K562 (cell line): ENCODE results near the gene BRD3OS. TPM values are rescaled to one million over a fixed set of nuclear protein-coding genes. Genes with fewer than 3 reads are reported as not detected.

Experiments
- ATAC-seq: fragments of 200-7000 bp; cut with Tn5 transposase; 3 replicates; pipeline ENCODE4 v1.9.1; 2020; ENCODE audit warnings: moderate library complexity
- BruUV-seq: library from RNA; stranded (reverse); fragments of 400-500 nt; replicated peaks from 2 replicates; lab custom pipeline; 2021; lab: Mats Ljungman, UMichigan
- CTCF ChIA-PET: fragments of 300-600 bp; formaldehyde crosslinking; extraction: SDS; loops from one replicate; lab custom pipeline; 2021; ENCODE audit warnings: low intra/inter-chr PET ratio; lab: Yijun Ruan, JAX
- POLR2A ChIA-PET: fragments of 300-600, 350-650 bp; sonication (Branson Sonifier 250); formaldehyde crosslinking; extraction: SDS; loops from one replicate; lab custom pipeline; 2021; ENCODE audit warnings: antibody characterized with exemption, inconsistent platforms; lab: Yijun Ruan, JAX
- DNase-seq, 4 experiments: peaks; one replicate each; pipeline versions ENCODE4 v3.0.0 to v3.0.0-alpha.2; 2011 to 2018; ENCODE audit warnings: low spot score in 3 of 4, mixed read lengths in 3 of 4; ENCODE audit errors: extremely low read depth in 1 of 4
- FAIRE-seq: peaks from 2 replicates; lab custom pipeline; 2011; peaks lifted over from hg19 to GRCh38; lab: Jason Lieb, UNC
- H2AFZ ChIP-seq: 2 replicates; pipeline ENCODE4 v1.6.0; 2011; ENCODE audit warnings: low read depth, low read length, control low read depth, inconsistent platforms
- H3K27ac ChIP-seq: fragments of 200-600 bp; 3 replicates; pipeline ENCODE4 v1.8.0; 2011; ENCODE audit warnings: low read depth, mild to moderate bottlenecking, control low read depth, inconsistent platforms, low read length, moderate library complexity, mixed read lengths; ENCODE audit errors: extremely low read depth
- H3K27me3 ChIP-seq, 2 experiments: fragments of 300-600 bp in 1 of 2; 2 replicates in 1 of 2; 3 replicates in 1 of 2; pipeline versions ENCODE4 v1.6.0 to v1.8.0; 2011; ENCODE audit warnings: inconsistent platforms in 2 of 2, low read length in 2 of 2, mild to moderate bottlenecking in 1 of 2, mixed read lengths in 1 of 2, moderate library complexity in 1 of 2; ENCODE audit not compliant: control insufficient read depth in 2 of 2, insufficient read depth in 2 of 2
- H3K36me3 ChIP-seq: fragments of 300-600 bp; 3 replicates; pipeline ENCODE4 v1.8.0; 2011; ENCODE audit warnings: mild to moderate bottlenecking, low read length, inconsistent platforms; ENCODE audit not compliant: control insufficient read depth, insufficient read depth
- H3K4me1 ChIP-seq, 2 experiments: fragments of 200-600 bp in 1 of 2; replicated peaks in 1 of 2; 2 replicates in 1 of 2; 3 replicates in 1 of 2; pipeline versions ENCODE4 v1.5.1 to v1.8.0; 2011; ENCODE audit warnings: inconsistent platforms in 2 of 2, low read length in 2 of 2, mild to moderate bottlenecking in 1 of 2, mixed read lengths in 1 of 2, moderate library complexity in 1 of 2; ENCODE audit not compliant: control insufficient read depth in 2 of 2, insufficient read depth in 2 of 2
- H3K4me2 ChIP-seq: 2 replicates; pipeline ENCODE4 v1.6.1; 2011; ENCODE audit warnings: low read length, control low read depth, inconsistent platforms, mixed read lengths; ENCODE audit not compliant: insufficient read depth
- H3K4me3 ChIP-seq: fragments of 200-600 bp; sonication (generic), shearing (Covaris generic); 2 replicates; pipeline ENCODE4 v1.5.1; 2016; ENCODE audit warnings: control low read depth, inconsistent platforms
- H3K79me2 ChIP-seq: fragments of 200-600 bp; 3 replicates; pipeline ENCODE4 v1.8.0; 2011; ENCODE audit warnings: low read length, inconsistent platforms; ENCODE audit not compliant: control insufficient read depth, insufficient read depth
- H3K9ac ChIP-seq, 2 experiments: 2 replicates each; pipeline versions ENCODE4 v1.6.0 to v1.6.1; 2011; ENCODE audit warnings: low read depth in 2 of 2, low read length in 2 of 2, control low read depth in 1 of 2, inconsistent platforms in 1 of 2, mild to moderate bottlenecking in 1 of 2, mixed read lengths in 1 of 2; ENCODE audit not compliant: insufficient read depth in 1 of 2
- H3K9me1 ChIP-seq: one replicate; pipeline ENCODE4 v1.6.0; 2011; ENCODE audit warnings: inconsistent platforms, mild to moderate bottlenecking, low read length, moderate library complexity; ENCODE audit not compliant: control insufficient read depth, insufficient read depth
- H3K9me3 ChIP-seq: replicated peaks from 2 replicates; pipeline ENCODE4 v1.5.1; 2011; ENCODE audit warnings: low read depth, low read length, inconsistent platforms; ENCODE audit not compliant: control insufficient read depth, insufficient read depth
- H4K20me1 ChIP-seq: replicated peaks from 2 replicates; pipeline ENCODE4 v1.6.1; 2011; ENCODE audit warnings: low read length, inconsistent platforms, mixed read lengths; ENCODE audit not compliant: control insufficient read depth, insufficient read depth
- CREB3L1 ChIP-seq: fragments of 450-650 bp; IDR thresholded peaks from 2 replicates; pipeline ENCODE4 v1.6.1; 2014; ENCODE audit warnings: low read depth, mild to moderate bottlenecking, moderate library complexity, borderline replicate concordance
- E2F5 ChIP-seq: sonication (generic); formaldehyde crosslinking; IDR thresholded peaks from 2 replicates; pipeline ENCODE4 v1.8.0; 2022; ENCODE audit warnings: mild to moderate bottlenecking, missing genetic modification reagents
- GTF2A2 ChIP-seq: IDR thresholded peaks from 2 replicates; pipeline ENCODE4 v1.6.1; 2016; ENCODE audit warnings: mild to moderate bottlenecking, missing genetic modification characterization, missing compliant biosample characterization
- MTA2 ChIP-seq: fragments of 450-650 bp; IDR thresholded peaks from 2 replicates; pipeline ENCODE4 v1.6.1; 2016; ENCODE audit warnings: low read depth
- RCOR1 ChIP-seq, 2 experiments: IDR thresholded peaks; 2 replicates each; pipeline ENCODE4 v1.6.1; 2012; ENCODE audit warnings: low read depth in 2 of 2, low read length in 2 of 2, borderline replicate concordance in 1 of 2, improper control_type of control experiment in 1 of 2
- REST ChIP-seq, 2 experiments: fragments of 450-650 bp; formaldehyde crosslinking in 1 of 2; IDR thresholded peaks; 2 replicates each; pipeline versions ENCODE4 v1.4.0 to v1.6.1; 2014 to 2020; ENCODE audit warnings: mild to moderate bottlenecking in 2 of 2, borderline replicate concordance in 1 of 2, low read depth in 1 of 2
- ZNF280B ChIP-seq: fragments of 250-450 bp; sonication (Bioruptor Pico); IDR thresholded peaks from 2 replicates; pipeline ENCODE4 v1.5.1; 2021; ENCODE audit warnings: mild to moderate bottlenecking
- ZNF347 ChIP-seq: fragments of 450-650 bp; formaldehyde crosslinking; IDR thresholded peaks from 2 replicates; pipeline ENCODE4 v1.4.0; 2020; ENCODE audit warnings: low read depth, mild to moderate bottlenecking, moderate library complexity
- WGBS: fragments of 100-300 bp; shearing (Covaris generic); methylation state at CpG from one replicate; pipeline ENCODE4 v1.1.6; 2016; ENCODE audit warnings: low coverage, mixed read lengths; ENCODE audit not compliant: insufficient coverage; ENCODE audit errors: missing lambda C conversion rate; 5-methylcytosine and 5-hydroxymethylcytosine counted together
- in situ Hi-C: fragments of 300-500 bp; cut with MboI; formaldehyde crosslinking; loops from 4 replicates; pipeline ENCODE4 v1.15.0; 2018; ENCODE audit warnings: inconsistent platforms, mixed read lengths
- intact Hi-C: fragments of 100-400 bp; cut with micrococcal nuclease; formaldehyde crosslinking; loops from 2 replicates; pipeline ENCODE4 v1.14.2; 2022
- polyA plus RNA-seq, 8 experiments: library from polyadenylated mRNA; depleted of rRNA in 4 of 8; stranded (reverse) in 5 of 8; unstranded in 3 of 8; fragments of >200 nt; fragmentation: Nextera tagmentation in 2 of 8; fragmentation: Illumina TruSeq in 1 of 8; extraction: Ambion mirVana in 2 of 8; extraction: Trizol in 1 of 8; gene quantifications; 2 replicates each; pipeline versions ENCODE4 v1.2.1 to v1.2.3, GENCODE V29; 2011 to 2014; ENCODE audit warnings: inconsistent platforms in 1 of 8, missing spikeins in 1 of 8
- total RNA-seq, 7 experiments: library from RNA; depleted of rRNA in 6 of 7; stranded (reverse); fragments of >200 nt in 6 of 7; fragmentation: Illumina TruSeq in 2 of 7; extraction: Trizol in 2 of 7; gene quantifications; 2 replicates each; pipeline versions ENCODE4 v1.2.1 to v1.2.3, GENCODE V29; 2011 to 2021; ENCODE audit warnings: low replicate concordance in 1 of 7

BRD3OS gene
- total and polyA plus RNA-seq, 9 of the 15 experiments (the other 6 are each of a cell fraction or from before 2014, with no cell fraction given): 1.1 to 8.7 (median 5.9) TPM

- intact Hi-C loops (no loop called here), in situ Hi-C loops (no loop called here)
- no peaks in the 10 kb centered on the region for H4K20me1 ChIP-seq
- H3K27me3 ChIP-seq: no peaks in the 10 kb centered on the region
- peaks cover 48% of the 10 kb centered on the region; the same call in 2 of the 3 replicates for H3K36me3 ChIP-seq
- no peak overlapping the region for H3K4me2 ChIP-seq
- ATAC-seq (no peak), FAIRE-seq (no peak), DNase-seq (no peak)
- H2AFZ ChIP-seq: no peak overlapping the region
- no peak overlapping the region; a peak in 1 of 4 replicates for H3K9ac ChIP-seq
- CTCF ChIA-PET: no interaction called here
- H3K9me1 ChIP-seq: no peaks in the 10 kb centered on the region
- H3K4me1 ChIP-seq: peaks cover 0 to 3% of the 10 kb centered on the region in 2 experiments; a peak in 1 of 5 replicates
- H3K79me2 ChIP-seq: no peaks in the 10 kb centered on the region
- no TSS peak for BruUV-seq
- no peaks in the 10 kb centered on the region for H3K9me3 ChIP-seq
- H3K4me3 ChIP-seq: no peak overlapping the region
- WGBS: 86% methylated on average over 15 of the region's 19 CpGs
- POLR2A ChIA-PET: interaction anchor here (0.6 kb wide), 2 partner anchors 21 to 127 kb away, joined by 3 read pairs; no protein-coding TSS in a partner anchor
- H3K27ac ChIP-seq: no peak overlapping the region
- TF ChIP-seq GTF2A2 (tag) (no peak), RCOR1 (IDR thresholded peaks at IDR 0.05; ENCODE audit: borderline replicate concordance in 1 of 2, low read depth in 2 of 2, low read length in 2 of 2) (no peak), REST (IDR thresholded peaks at IDR 0.05; ENCODE audit: borderline replicate concordance) (no peak), REST (CRISPR knock-in tag; IDR thresholded peaks at IDR 0.05; ENCODE audit: low read depth) (no peak), ZNF347 (CRISPR knock-in tag) (no peak), CREB3L1 (no peak), E2F5 (no peak), ZNF280B (CRISPR knock-in tag) (no peak), MTA2 (no peak)
These were observed 9.1 kb downstream of the BRD3OS start for GRCh38 chr9:134034215-134035040.
